HG03558 (cell line): ENCODE measurements around the gene RERE.
"Not testable (repeated sequence)": the region's sequence is repeated elsewhere in the genome, so short reads cannot be mapped to it uniquely, and the experiment has no call there.

Experiments used
- ATAC-seq: cut with Tn5 transposase; IDR thresholded peaks from one replicate; pipeline ENCODE4 v1.9.1; 2021; ENCODE audit warnings: moderate number of reproducible peaks; ENCODE audit not compliant: unreplicated experiment; ENCODE audit errors: extremely low read depth

RERE gene

GRCh38 chr1:8455700-8456307 lies 361.6 kb downstream of the RERE start:
- ATAC-seq, result no peak

- ATAC-seq, result no peak
Observed at GRCh38 chr1:8450312-8450711, 367.1 kb downstream of the RERE start.

GRCh38 chr1:8448911-8449661 lies 368.4 kb downstream of the RERE start:
- no peak for ATAC-seq

GRCh38 chr1:8448505-8448904 lies 368.9 kb downstream of the RERE start:
- not testable (repeated sequence) for ATAC-seq

- ATAC-seq, result no peak
Observed at GRCh38 chr1:8447616-8448150, 369.8 kb downstream of the RERE start.

- not testable (repeated sequence) for ATAC-seq
Observed at GRCh38 chr1:8446119-8446518, 371.3 kb downstream of the RERE start.

- no peak for ATAC-seq
Observed at GRCh38 chr1:8443558-8444194, 373.8 kb downstream of the RERE start.

- no peak for ATAC-seq
Observed at GRCh38 chr1:8441426-8441825, 376.0 kb downstream of the RERE start.

GRCh38 chr1:8439015-8439702 lies 378.3 kb downstream of the RERE start:
- ATAC-seq, result no peak

- no peak for ATAC-seq
Observed at GRCh38 chr1:8438489-8438888, 379.0 kb downstream of the RERE start.

- ATAC-seq, result no peak
Observed at GRCh38 chr1:8437347-8437746, 380.1 kb downstream of the RERE start.

- ATAC-seq, result no peak
Observed at GRCh38 chr1:8435569-8436071, 381.8 kb downstream of the RERE start.

GRCh38 chr1:8434101-8434500 lies 383.3 kb downstream of the RERE start:
- ATAC-seq, result no peak

- no peak for ATAC-seq
Observed at GRCh38 chr1:8431784-8432183, 385.7 kb downstream of the RERE start.

GRCh38 chr1:8431019-8431418 lies 386.4 kb downstream of the RERE start:
- no peak for ATAC-seq

GRCh38 chr1:8430476-8430875 lies 387.0 kb downstream of the RERE start:
- ATAC-seq, result no peak

GRCh38 chr1:8429549-8430110 lies 387.8 kb downstream of the RERE start:
- no peak for ATAC-seq

GRCh38 chr1:8428441-8428840 lies 389.0 kb downstream of the RERE start:
- no peak for ATAC-seq

GRCh38 chr1:8427986-8428385 lies 389.5 kb downstream of the RERE start:
- no peak for ATAC-seq

- ATAC-seq, result peak; percentile 26
Observed at GRCh38 chr1:8427493-8427892, 389.9 kb downstream of the RERE start.
